CD4-positive, alpha-beta T cell treated with Interleukin-17A for 1 hour (primary cell): ENCODE data around the gene OR13C3.
"Not testable (repeated sequence)": the region's sequence is repeated elsewhere in the genome, so short reads cannot be mapped to it uniquely, and the experiment has no call there.

Experiments
- DNase-seq: peaks from one replicate; pipeline ENCODE4 v3.0.0-alpha.2; 2020

OR13C3 gene

DNA sequence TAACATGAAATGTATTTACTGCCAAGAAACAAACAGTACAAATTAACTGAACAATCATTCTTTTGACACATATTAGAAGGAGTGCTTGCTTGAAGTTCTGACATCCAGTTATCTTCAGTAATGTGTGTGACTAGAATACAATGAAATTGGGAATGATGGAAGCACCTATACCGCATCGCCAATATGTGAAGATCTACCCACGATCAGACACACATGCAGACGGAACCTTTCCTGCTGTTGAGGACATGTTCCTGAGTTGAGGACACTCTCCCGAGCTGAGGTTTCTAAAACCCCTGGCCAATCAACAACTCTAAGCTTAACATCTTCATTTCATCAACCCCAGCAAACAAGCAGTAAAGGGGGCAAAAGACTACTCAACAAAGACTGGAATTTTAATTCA lies at the start of gene OR13C3:
OR13C3 (minus strand) TSS at position 101 of the 400 bp plus-strand sequence. CDS start 133 bp downstream, outside the sequence.
- DNase-seq: no peak

DNA sequence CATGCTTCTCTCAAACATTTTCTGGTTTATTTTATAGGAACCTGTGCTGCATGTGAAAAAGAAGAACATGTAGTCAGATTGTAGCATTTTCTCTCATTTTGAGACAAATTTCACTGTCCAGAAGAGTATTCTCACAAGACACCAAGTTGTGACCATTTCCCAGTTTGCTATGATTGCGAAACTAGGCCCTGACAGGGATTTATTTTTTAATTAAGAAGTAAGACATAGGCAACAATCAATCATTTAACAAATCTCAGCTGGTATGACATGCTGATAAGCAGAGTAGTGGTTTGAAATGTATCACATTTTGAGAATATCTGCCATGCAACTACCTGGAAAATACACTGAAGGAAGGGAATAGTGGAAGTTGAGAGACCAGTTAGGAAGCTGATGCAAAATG lies 43.9 kb upstream of the OR13C3 start:
- DNase-seq: no peak

DNA sequence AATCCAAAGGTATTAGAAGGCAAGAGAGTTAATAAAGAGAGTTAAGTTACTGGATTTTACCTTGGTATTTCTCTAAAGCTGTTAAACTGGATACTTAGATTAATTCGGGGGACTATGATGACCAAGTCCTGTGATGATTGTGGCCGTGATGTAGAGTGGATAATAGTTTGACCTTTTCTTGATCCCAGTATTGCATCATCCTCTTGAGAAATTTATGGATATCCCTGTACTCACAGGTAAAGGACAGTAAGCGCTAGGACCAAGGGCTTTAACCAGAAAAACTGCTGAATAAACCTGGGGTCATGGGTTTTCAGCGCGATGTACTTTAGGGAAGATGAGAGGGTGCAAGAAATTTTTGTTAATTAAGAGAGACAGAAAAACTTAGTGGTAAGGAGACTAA lies 40.6 kb upstream of the OR13C3 start:
- no peak for DNase-seq

DNA sequence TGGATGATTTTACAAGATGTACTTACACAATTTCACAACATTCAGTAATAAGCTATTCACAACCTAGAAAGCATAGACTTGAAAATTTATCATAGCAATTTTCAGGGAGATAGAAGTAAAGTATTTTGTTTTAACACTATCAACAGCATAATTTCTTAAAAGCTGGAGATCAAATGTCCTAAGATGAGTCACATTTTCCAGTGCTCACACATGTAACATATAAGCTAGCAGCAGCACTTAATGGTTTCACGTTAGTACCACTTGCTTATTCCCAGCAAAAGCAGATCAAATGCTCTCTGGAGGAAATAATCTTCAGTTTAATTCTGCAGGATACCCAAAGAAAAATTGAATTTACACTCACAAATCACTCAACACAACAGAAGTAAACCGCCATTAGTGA lies 38.8 kb upstream of the OR13C3 start:
- no peak for DNase-seq

DNA sequence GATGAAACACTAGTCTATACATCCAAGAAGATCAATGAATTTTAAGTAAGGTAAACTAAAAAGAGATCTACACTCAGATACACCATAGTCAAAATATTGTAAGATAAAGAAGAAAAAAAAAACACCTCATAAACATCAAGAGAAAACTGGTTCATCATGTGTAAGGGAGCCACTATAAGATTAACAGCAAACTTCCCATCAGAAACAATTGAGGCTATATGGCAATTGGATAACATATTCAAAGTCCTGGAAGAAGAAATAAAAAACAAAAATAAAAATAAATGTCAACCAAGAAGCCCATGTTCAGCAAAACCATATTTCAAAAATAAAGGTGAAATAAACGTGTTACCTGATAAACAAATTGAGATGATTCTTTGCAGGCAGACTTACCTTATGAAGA lies 36.0 kb upstream of the OR13C3 start:
- no peak for DNase-seq

DNA sequence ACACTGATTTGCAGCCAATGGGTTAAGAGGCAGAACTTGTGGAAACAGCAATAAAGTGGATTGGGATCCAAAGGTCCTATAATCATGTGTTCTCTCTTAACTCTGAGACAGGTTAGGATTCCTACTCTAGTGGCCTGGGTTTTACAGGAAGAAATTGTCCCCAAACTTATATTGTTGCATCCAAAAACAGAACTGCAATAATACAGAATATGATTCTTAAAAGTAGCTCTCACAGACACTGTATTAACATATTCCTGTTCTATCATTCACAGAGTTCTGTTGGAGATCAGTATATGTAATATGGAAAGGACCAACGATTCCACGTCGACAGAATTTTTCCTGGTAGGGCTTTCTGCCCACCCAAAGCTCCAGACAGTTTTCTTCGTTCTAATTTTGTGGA lies 32.2 kb upstream of the OR13C3 start, which contains the start of gene OR13C8:
OR13C8 (plus strand) TSS at position 301 of the 400 bp plus-strand sequence; CDS start at position 301, 0 bp downstream.
- no peak for DNase-seq

DNA sequence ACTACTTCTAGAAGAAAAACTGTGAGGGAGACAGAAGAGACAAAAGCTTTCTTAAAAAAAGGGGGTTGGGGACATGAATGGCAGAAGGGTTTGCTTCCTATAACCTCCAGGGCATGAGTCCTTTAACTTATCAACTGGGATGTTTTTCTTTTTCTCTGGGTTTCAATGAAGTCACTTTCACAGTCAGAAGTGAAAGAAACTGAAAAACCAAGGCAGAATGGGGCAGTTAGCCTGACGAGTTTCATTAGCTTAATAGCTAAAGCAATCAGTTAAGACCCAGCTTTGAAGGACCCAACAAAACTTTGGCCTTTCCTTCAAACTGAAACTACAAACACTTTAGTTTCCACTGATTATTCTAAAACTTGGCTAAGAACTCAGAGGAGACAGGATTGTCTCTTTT lies 27.7 kb upstream of the OR13C3 start:
- DNase-seq: no peak

DNA sequence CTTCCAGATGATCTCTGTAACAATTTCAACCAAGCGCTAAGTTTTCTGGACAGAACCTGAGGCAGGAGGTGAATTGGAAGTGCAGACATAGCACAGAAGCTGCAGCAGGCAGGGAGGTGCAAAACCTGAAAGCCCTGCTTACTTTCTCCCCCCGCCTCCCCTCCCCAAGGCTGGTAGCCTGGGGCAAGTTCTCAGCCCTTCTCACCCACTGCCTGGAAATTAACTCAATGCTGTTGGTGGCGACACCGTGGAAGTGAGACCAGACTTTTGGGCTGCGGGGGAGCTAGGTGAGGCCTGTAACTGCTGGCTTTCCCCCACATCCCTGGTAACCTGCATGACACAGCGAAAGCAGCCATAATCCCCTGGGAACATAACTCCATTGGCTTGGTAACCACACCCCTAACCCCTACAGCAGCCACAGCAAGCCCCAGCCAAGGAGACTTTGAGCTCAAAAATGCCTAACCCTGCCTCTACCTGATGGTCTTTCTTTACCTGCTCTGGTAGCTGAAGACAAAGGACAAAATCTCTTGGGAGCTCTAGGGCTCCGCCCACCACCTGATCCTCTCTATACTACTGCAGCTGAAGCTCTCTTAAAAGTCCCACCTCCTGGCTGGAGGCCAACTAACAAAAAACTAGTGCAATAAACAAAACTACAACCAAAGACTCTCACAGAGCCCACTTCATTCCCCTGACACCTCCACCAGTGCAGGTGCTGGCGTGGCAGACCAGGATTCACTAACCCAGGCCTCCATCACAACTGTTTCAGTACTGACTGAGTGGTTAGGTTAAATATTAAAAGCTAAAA lies 20.4 kb upstream of the OR13C3 start:
- DNase-seq: no peak

DNA sequence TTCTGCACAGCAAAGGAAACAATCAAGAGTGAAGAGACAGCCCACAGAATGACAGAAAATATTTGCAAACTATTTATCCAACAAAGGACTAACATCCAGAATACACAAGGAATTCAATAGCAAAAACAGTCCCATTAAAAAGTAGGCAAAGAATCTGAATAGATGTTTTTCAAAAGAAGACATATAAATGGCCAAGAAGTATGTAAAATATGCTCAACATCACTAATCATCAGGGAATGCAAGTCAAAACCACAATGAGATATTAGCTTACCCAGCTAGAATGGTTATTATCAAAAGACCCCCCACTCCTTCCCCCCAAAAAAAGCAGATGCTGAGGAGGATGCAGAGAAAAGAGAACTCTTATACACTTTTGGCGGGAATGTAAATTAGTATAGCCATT lies 18.9 kb upstream of the OR13C3 start:
- DNase-seq: no peak

DNA sequence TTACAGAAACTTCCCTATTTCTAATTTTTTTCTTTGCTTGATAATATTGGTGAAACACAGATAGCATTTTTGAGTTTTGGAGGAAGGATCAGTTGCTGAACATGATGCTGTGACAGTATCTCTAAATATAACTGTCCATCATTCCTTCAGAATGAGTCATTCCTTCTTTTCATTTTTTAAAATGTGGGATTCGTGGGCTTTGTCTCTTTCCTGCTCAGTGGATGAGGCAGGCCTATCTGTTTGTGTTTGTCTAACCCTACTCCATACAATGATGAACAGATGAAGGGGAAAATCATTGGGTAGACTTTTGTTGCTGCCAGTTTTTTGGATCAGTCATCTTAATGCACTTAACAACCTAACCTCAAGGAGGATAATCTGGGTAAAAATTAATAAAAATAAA lies 16.6 kb upstream of the OR13C3 start:
- no peak for DNase-seq

DNA sequence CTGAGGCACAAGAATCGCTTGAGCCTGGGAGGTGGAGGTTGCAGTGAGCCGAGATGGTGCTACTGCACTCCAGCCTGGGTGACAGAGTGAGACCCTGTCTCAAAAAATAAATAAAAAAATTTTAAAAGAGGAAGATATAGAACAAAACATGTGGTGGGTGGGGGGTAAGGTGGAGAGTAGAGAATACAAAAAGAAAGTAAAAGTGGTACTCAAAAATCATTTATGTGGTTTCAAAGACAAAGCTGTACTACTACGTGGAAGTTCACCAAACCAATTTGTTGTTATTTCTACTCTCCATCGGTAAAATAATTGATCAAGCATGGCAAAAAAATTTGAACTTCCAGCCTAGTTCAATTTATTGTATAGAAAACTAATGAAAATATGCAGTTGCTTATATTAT lies 8.0 kb upstream of the OR13C3 start:
- DNase-seq: no peak

DNA sequence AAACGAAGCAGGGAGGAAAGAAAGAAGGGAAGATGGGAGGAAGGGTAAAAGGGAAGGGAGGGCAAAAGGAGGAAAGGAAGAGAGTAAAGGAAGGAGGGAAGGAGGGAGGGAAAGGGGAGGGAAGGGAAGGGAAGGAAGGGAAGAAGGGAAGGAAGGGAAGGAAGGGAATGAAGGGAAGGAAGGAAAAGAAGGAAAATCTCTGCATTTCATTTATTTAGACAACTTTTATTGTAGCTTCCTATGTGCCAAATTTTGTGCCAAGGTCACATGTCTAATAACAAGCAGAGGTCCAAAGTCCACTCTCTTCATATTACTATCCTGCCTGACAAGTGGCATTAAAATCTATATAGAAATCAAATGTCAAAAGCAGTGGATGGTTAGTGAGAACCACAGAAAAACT lies 2.6 kb upstream of the OR13C3 start:
- DNase-seq: no peak

DNA sequence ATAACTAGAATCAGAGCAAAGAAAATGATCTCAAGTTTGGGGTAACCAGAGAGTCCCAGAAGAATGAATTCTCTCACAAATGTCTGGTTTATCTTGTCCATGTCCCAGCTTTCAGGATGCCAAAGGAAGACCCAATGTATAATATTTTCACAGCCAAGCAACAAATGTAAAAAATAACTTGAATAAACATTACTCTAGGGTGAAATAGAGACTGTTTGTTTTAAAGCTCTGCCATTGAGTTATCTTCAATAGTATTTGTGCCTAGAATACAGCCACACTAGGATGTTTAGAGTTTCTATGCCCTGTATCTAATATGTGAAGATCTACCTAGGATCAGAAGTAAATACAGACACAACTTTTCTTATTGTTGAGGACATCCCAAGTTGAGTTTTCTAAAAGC lies 9.5 kb downstream of the OR13C3 start, which contains the start of gene OR13C4:
OR13C4 (minus strand) TSS at position 101 of the 400 bp plus-strand sequence; CDS start at position 101, 0 bp downstream.
- no peak for DNase-seq

DNA sequence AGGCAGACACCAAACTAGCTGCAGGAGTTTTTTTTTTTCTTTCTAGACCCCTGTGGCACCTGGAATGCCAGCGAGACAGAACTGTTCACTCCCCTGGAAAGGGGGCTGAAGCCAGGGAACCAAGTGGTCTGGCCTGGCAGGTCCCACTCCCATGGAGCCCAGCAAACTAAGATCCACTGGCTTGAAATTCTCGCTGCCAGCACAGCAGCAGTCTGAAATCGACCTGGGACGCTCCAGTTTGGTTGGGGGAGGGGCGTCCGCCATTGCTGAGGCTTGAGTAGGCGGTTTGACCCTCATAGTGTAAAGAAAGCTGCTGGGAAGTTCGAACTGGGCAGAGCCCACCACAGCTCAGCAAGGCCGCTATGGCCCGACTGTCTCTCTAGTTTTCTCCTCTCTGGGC lies 16.4 kb downstream of the OR13C3 start:
- DNase-seq: not testable (repeated sequence)

DNA sequence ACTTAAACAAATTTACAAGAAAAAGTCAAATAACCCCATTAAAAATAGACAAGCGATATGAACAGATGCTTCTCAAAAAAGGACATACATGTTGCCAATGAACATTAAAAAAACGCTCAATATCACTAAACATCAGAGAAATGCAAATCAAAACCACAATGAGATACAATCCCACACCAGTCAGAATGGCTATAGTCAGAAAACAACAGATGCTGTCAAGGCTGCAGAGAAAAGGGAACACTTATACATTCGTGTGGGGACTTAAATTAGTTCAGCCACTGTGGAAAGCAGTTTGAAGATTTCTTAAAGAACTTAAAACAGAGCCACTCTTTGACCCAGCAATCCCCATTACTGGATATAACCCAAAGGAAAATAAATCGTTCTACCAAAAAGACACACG lies 21.8 kb downstream of the OR13C3 start:
- DNase-seq: no peak

DNA sequence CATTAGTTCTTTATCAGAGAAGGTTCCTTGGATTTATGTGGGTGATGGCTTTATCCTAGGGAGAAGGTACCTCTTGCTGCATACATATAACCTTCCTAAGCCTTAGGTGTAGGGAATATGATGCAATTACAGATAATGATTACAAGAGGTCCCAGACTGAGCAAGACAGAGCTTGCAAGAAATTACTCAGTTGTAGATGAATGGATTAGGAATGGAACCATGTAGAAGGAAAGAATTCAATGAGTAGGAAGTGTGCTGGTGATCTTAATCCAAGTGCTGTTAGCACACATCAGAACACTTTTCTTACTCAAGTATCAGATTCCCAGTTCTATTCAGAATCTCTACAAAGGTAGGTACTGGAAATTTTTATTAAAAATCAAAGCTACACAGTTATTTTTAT lies 30.1 kb downstream of the OR13C3 start:
- no peak for DNase-seq

DNA sequence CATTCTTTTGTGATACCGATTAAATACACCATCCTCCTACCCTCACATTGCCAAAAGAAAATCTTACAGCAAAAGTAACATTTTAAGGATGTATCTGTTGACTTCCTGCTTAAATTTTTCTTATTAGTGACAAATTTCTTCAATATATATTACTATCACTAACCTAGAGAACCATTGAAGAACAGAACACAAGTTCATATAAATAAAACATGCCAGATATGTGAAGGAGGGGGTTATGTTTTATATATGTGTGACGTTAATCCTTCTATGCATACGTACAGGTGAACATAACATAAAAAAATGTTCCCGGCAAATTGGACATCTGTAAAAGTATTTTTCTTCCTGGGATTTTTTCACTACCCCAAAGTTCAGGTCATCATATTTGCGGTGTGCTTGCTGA lies 32.7 kb downstream of the OR13C3 start, which contains the start of gene OR13F1:
OR13F1 (plus strand) TSS at position 301 of the 400 bp plus-strand sequence; CDS start at position 301, 0 bp downstream.
- no peak for DNase-seq

DNA sequence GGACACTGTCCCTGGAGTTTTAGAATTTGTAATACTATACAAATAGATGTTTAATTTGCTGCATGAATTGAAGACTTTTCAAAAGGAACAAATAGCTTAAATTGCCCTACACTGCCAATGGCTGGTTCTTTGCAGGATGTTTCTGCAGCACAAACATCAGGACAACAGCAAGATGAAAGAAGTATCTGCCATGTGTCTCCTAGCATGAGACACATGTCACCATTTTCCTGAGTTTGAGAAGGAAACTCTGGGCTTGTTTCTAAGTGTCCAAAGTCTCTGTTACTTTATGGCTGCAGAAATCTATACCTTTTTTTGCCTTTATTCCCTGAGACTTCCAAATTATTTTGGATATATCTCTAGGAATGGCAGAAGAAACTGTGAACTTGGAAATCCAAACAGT lies 33.2 kb downstream of the OR13C3 start:
- no peak for DNase-seq

DNA sequence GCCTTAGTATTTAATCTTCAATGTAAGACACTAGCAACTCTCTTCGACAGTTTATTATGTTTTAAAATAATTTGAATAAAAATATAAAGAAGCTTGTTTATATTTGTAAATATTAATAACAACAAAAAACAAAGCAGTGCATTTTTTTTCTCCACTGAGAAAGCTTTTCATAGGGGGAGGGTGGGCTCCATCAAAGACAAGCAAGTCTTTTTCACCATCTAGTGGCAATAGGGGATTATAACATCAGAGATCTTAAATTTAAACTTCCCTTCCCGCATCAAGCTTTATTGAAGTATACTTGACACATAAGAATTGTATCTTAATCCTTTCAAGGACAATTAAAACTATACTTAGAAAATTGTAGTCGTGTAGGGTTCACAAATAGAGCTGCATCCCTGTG lies 41.8 kb downstream of the OR13C3 start:
- no peak for DNase-seq
